ENCODE measurements around the gene PACSIN2. TPM values are rescaled to one million over a fixed set of nuclear protein-coding genes. Genes with fewer than 3 reads are reported as not detected.

PACSIN2 gene
- total RNA-seq, 1 donor from 2014 or later: 48.9 TPM

DNA sequence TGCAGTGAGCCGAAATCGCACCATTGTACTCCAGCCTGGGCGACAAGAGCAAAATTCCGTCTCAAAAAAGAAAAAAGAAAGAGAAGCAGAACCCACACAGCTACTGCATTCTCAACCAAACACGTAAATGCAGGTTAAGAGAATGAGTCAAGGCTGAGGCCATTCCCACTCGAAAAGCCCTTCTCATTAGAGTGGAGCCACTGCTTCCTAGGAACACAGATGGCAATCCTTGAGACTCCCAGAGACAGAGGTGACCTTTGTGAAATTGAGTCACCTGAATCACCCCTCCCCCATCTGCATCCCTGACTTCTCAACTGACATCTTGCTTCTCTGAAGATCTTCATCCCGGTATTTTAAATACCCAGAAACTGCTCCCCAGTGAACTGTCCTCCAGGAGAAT is 8.2 kb downstream of the PACSIN2 start:
- Mint-ChIP-seq H3K4me3 (no peak overlapping the region), H3K4me1 (peaks cover 66% of the 10 kb centered on the region), H3K27me3 (no peaks in the 10 kb centered on the region), H3K9me3 (no peaks in the 10 kb centered on the region), H3K36me3 (ENCODE audit: low read depth) (no peaks in the 10 kb centered on the region), H3K27ac (no peak overlapping the region)
- ChIA-PET POLR2A (no interaction called here), CTCF (no interaction called here)
- DNase-seq: no peak
- TF ChIP-seq CTCF (IDR thresholded peaks at IDR 0.05): no peak
- intact Hi-C loops (cut with micrococcal nuclease): no loop called here
- no peak for ATAC-seq (ENCODE audit: low read depth)

GRCh38 chr22:43006016-43006505 is 8.9 kb downstream of the PACSIN2 start:
- DNase-seq (no peak), ATAC-seq (ENCODE audit: low read depth) (no peak)
- intact Hi-C loops (cut with micrococcal nuclease): no loop called here
- POLR2A ChIA-PET: no interaction called here
- Mint-ChIP-seq H3K36me3 (ENCODE audit: low read depth) (no peaks in the 10 kb centered on the region), H3K4me1 (peaks cover 69% of the 10 kb centered on the region), H3K4me3 (no peak overlapping the region), H3K27ac (no peak overlapping the region), H3K27me3 (no peaks in the 10 kb centered on the region), H3K9me3 (no peaks in the 10 kb centered on the region)
- CTCF ChIA-PET: no interaction called here
- no peak for TF ChIP-seq CTCF (IDR thresholded peaks at IDR 0.05)

DNA sequence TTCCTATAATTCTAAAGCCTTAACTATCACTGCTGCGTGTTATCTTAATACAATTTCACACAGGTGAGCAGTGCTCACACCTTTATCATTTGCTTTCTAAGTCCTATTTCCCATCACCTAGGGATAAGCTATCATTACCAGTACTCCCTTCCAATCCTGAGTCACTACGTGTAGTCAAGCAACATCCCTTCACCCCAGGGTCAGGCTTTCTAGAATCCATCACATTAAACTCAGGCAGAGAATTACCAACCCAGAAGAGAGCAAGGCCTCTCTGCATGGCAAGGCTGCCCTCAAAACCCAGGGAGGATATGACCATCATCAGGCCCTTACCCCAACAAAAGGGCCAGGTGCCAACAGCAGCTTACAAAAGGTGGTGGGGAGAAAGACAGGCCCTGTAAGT is 9.8 kb downstream of the PACSIN2 start:
- POLR2A ChIA-PET: interaction anchor here (0.6 to 1.8 kb wide), 3 partner anchors 10 to 339 kb away, joined by 5 to 10 read pairs (median 5); partner anchors contain the start of gene PACSIN2
- Mint-ChIP-seq H3K4me1 (peaks cover 77% of the 10 kb centered on the region), H3K27me3 (no peaks in the 10 kb centered on the region), H3K36me3 (ENCODE audit: low read depth) (no peaks in the 10 kb centered on the region), H3K27ac (no peak overlapping the region), H3K9me3 (no peaks in the 10 kb centered on the region), H3K4me3 (no peak overlapping the region)
- ATAC-seq (ENCODE audit: low read depth) (no peak), DNase-seq (no peak)
- CTCF ChIA-PET: interaction anchor here (1.1 kb wide), 1 partner anchor 138 kb away, joined by 3 read pairs; no protein-coding TSS in a partner anchor
- intact Hi-C loops (cut with micrococcal nuclease): no loop called here
- TF ChIP-seq CTCF (IDR thresholded peaks at IDR 0.05): no peak

GRCh38 chr22:43004362-43005035 is 10.4 kb downstream of the PACSIN2 start:
- H3K4me1 Mint-ChIP-seq: peaks cover 81% of the 10 kb centered on the region
- DNase-seq (no peak), ATAC-seq (ENCODE audit: low read depth) (peak; percentile 63)
- H3K4me3 Mint-ChIP-seq: no peak overlapping the region
- no peaks in the 10 kb centered on the region for H3K36me3 Mint-ChIP-seq (ENCODE audit: low read depth)
- ChIA-PET CTCF (interaction anchor here (1.1 to 1.2 kb wide), 2 partner anchors 9 to 137 kb away, joined by 3 read pairs; no protein-coding TSS in a partner anchor), POLR2A (interaction anchor here (0.6 to 1.8 kb wide), 4 partner anchors 11 to 349 kb away, joined by 4 to 10 read pairs (median 5); partner anchors contain the start of gene PACSIN2)
- intact Hi-C loops (cut with micrococcal nuclease): loop anchor here (5.0 kb wide), 1 partner anchor 37 kb away; no protein-coding TSS in a partner anchor
- no peaks in the 10 kb centered on the region for H3K9me3 Mint-ChIP-seq
- H3K27me3 Mint-ChIP-seq: no peaks in the 10 kb centered on the region
- TF ChIP-seq CTCF (IDR thresholded peaks at IDR 0.05): no peak
- H3K27ac Mint-ChIP-seq: peak overlapping the region; percentile 56

GRCh38 chr22:43002202-43002586 is 12.8 kb downstream of the PACSIN2 start:
- ChIA-PET CTCF (interaction anchor here (1.5 to 2.0 kb wide), 2 partner anchors 79 to 134 kb away, joined by 3 to 8 read pairs; no protein-coding TSS in a partner anchor), POLR2A (interaction anchor here (3.0 kb wide), 1 partner anchor 12 kb away, joined by 21 read pairs; the partner anchor contains the start of gene PACSIN2)
- DNase-seq: no peak
- Mint-ChIP-seq H3K27ac (no peak overlapping the region), H3K4me1 (peaks cover 89% of the 10 kb centered on the region), H3K27me3 (no peaks in the 10 kb centered on the region), H3K9me3 (no peaks in the 10 kb centered on the region), H3K36me3 (ENCODE audit: low read depth) (no peaks in the 10 kb centered on the region), H3K4me3 (no peak overlapping the region)
- no peak for TF ChIP-seq CTCF (IDR thresholded peaks at IDR 0.05)
- intact Hi-C loops (cut with micrococcal nuclease): loop anchor here (5.0 kb wide), 1 partner anchor 35 kb away; no protein-coding TSS in a partner anchor
- no peak for ATAC-seq (ENCODE audit: low read depth)
